Fibroblast of peridontal ligament (primary cell): Measurements from ENCODE around the gene EDN1.
"Not testable (repeated sequence)": the region's sequence is repeated elsewhere in the genome, so short reads cannot be mapped to it uniquely, and the experiment has no call there.

Experiments used
- DNase-seq: peaks from one replicate; pipeline ENCODE4 v3.0.0-alpha.2; 2010; ENCODE audit errors: extremely low read depth

The EDN1 gene

DNA sequence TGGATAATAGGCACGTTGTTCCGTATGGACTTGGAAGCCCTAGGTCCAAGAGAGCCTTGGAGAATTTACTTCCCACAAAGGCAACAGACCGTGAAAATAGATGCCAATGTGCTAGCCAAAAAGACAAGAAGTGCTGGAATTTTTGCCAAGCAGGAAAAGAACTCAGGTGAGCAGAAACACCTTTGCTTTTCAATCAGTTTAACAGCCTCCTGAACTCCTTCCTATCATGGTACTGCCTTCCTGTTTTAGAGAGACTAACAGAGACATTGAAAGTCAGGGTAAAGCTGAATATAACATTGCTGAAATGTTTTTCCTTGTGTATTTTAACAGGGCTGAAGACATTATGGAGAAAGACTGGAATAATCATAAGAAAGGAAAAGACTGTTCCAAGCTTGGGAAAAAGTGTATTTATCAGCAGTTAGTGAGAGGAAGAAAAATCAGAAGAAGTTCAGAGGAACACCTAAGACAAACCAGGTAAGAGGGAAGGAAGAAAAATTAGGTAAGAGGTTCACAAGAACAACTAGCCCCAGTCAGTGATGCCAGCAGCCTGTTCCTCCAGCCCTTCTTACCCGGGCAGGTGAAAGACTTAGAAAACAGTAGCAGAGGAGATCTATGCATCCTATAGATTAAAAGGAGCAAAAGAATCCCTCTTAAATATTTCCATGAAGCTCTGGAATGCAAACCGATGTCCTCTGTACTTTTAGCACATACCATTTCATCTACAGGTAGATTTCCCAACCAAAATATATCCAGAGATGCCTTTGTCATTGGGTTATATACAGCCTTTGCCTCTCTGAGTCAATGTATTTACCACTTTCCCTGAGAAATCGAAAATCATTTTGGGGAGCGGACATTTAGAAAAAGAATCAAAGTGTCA lies 4.0 kb downstream of the EDN1 start:
- DNase-seq = no peak

DNA sequence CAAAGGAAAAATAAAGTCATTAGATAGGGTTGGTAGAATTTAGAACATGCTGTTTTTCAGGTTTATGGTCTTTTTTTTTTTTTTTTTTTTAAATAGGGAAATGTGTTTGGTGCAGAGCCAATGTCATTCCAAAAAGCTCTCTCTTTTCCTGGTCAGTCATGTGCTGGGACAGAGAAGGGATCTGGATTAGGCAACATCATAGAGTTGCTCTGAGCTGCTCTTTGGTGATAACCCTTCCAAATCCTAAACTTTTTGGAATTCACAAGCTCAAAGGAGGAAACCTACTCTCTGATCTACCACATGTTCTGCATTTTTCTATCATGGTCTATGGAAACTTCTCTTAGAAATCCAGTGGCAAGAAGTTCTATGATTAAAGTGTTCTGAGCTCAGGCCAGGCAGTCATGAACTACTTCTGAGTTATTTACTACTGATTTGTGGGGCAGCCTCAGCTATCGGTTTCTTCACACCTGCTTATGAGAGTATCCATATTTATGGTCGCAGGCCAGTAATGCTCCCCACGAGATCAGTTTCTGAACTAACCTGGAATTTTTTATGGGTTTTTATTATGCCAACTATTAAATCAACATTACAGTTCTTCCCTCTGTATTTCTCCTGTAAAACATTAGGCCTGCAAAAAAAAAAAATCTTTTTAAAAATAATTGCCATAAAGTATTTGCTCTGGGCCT lies 4.8 kb downstream of the EDN1 start:
- peak; percentile 47 for DNase-seq

DNA sequence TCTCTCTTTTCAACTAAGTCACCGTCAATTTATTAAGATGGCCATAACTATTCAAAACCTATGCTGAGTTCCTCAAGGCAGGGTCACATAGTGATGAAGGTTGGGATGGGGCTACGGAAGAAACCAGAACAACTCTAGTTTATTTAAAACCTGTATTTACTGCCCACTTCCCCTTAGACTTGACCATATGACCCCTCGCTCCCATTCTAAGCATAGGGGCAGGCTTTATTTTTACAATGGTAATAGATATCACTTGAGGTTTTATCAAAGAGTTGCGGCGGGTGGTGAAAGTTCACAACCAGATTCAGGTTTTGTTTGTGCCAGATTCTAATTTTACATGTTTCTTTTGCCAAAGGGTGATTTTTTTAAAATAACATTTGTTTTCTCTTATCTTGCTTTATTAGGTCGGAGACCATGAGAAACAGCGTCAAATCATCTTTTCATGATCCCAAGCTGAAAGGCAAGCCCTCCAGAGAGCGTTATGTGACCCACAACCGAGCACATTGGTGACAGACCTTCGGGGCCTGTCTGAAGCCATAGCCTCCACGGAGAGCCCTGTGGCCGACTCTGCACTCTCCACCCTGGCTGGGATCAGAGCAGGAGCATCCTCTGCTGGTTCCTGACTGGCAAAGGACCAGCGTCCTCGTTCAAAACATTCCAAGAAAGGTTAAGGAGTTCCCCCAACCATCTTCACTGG lies 5.5 kb downstream of the EDN1 start:
- no peak for DNase-seq

DNA sequence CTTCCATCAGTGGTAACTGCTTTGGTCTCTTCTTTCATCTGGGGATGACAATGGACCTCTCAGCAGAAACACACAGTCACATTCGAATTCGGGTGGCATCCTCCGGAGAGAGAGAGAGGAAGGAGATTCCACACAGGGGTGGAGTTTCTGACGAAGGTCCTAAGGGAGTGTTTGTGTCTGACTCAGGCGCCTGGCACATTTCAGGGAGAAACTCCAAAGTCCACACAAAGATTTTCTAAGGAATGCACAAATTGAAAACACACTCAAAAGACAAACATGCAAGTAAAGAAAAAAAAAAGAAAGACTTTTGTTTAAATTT lies 6.1 kb downstream of the EDN1 start:
- peak; percentile 96 for DNase-seq

DNA sequence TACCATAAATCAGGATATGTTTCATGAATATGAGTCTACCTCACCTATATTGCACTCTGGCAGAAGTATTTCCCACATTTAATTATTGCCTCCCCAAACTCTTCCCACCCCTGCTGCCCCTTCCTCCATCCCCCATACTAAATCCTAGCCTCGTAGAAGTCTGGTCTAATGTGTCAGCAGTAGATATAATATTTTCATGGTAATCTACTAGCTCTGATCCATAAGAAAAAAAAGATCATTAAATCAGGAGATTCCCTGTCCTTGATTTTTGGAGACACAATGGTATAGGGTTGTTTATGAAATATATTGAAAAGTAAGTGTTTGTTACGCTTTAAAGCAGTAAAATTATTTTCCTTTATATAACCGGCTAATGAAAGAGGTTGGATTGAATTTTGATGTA lies 6.4 kb downstream of the EDN1 start:
- no peak for DNase-seq

DNA sequence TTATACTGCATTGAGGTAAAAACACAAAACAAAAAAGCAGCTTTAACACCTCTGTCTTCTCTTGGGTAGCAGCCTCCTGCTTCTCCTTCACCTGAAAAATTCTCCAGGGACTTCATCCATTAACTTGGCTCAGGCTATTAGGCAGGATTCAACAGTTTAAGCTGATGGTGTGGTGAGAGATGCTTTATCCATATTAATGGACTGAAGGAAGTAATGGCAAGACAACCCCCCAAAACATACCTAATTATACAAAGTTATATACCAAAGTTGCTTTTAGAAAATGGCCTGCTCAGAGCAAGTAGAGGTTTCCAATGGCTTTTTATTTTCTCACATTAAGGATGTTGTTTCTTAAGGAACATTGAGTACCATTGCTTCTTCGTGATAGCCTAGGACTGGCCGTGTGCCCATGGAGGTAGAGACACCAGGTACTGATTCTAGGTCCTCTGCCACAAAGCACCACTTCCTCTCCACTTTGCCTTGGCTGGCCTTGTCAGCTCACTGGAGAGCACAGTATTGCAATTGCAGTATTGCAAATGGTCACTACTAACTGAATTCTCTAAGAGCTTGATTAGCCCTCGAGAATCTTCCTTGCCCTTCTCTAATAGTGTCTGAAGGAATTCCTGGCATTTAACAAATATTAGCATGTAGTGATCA lies 7.3 kb downstream of the EDN1 start:
- no peak for DNase-seq

DNA sequence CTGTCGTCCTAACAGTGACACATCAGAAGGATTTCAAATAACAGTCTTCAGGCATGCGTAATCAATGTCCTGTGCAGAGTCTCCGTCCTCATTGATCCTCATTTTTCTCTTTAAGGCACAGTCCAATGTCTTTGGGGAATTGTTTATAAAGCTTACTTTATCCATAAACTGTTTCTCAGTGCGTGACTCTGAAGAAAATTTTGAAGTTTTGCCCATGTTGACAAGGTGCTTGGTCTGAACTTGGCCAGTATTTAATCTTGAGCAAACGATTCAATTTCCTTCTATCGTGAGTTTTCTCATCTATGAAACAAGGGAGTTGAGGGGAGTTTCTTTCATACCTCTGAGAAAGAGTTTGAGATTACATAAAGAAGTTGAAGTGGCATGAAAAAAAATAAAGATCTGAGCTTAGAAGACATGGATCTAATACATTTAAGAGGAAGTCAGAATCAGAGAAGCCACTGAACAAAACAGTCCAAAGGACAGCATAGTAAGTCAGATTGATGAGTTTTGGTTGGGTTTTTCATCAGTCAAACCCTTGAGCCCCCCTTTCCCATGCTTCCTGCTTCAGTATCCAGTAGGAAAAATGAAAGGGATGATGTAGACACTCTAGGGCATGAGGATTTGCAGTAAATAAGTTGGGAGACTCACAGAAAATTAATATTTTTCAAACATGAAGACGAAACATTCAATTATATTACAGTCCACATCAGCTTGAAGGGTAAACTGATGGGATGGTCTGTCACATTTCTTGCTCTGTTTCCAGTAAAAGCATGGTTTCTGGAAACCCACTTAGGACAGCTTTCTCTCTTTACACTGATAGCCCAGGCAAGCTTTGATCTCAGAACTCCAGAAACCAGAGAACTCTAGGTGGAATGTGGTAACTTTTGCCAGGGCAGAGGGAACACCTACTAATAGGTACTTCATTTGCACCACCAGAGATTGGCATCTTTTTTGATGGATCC lies 8.1 kb downstream of the EDN1 start:
- DNase-seq = no peak

DNA sequence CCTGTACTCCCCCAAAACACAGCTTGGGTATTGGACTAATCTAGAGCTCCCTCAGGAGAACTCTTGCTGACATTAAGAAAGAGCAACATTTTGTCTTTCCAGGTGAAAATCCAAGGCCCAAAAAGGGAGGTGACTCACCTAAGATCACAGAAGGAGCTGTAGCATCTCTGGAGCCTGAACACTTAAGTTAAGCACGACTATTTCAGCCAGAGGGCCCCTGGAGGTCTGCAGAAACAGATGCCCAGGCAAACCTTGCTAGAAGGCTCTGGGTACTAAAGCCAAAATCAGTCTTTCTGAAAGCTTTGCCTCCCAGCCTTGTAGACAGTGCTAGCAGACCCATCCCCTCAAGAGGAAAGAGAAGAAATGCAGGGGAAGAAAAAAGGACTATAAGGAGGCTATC lies 8.8 kb downstream of the EDN1 start:
- no peak for DNase-seq

DNA sequence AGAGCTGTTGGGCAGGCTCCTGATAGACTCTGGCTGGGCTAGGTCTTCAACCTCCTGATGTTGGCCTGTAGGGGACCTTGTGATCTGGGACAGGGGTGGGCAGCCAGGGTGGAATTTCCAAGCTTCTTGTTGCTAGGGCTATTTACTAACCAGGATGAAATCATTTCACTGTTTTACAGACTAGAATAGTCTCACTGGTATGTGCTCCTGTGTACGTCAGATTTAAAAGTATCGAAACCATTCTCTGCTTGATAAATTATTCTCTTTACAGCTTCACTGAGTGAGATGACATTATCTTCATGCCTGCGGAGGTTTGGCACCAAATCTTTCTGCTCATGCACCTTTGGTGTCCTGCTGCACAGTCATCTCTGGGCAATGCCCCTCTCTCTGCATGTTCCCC lies 10.9 kb downstream of the EDN1 start:
- no peak for DNase-seq

DNA sequence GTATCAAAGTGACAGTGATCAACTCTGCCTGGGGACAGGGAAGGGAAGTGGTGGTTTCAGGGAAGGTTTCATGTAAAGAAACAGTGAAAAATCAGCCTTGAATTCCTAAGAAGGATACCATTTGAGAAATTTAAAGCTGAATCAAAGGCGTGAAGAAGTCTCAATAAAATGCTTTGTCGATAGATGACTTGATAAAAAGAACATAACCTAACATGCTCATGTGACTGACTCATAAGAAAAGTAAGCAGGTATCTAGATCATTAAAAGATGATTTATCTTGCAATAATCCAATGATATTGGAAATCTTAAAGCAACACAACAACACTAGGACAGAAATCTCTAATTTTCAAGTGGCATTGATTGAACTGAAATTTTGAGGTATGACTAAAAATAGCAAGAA lies 14.3 kb downstream of the EDN1 start:
- no peak for DNase-seq

DNA sequence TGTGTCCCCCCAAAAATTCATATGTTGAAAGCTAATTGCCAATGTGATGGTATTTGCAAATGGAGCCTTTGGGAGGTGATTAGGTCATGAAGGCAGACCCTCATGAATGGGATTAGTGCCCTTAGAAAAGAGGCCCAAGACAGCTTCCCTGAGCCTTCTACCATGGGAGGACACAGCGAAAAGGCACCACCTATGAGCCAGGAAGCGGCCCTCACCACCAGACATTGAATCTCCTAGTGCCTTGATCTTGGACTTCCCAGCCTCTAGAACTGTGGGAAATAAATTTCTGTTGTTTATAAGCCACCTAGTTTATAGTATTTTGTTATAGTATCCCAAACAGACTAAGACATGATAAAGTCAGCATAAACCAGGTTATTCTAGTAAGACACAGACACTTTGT lies 18.9 kb downstream of the EDN1 start:
- DNase-seq = no peak

DNA sequence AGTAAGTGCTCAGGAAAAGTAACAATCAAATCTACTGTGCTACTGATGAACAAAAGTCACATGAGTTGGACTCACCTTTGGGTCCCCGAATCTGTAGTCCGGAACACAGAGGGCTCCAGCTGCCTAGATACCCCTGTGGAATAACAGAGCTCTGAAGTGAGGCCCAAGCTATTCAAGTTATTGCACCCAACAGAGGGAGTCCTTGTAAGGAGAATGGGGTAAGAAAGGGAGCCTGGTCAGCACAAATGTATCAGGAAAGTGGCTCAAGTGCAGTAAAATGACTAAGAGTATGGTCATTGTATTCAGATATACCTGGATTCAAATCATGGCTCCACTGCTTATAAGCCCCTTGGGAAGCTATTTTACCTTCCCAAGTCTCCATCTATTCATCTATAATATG lies 20.9 kb downstream of the EDN1 start:
- no peak for DNase-seq

DNA sequence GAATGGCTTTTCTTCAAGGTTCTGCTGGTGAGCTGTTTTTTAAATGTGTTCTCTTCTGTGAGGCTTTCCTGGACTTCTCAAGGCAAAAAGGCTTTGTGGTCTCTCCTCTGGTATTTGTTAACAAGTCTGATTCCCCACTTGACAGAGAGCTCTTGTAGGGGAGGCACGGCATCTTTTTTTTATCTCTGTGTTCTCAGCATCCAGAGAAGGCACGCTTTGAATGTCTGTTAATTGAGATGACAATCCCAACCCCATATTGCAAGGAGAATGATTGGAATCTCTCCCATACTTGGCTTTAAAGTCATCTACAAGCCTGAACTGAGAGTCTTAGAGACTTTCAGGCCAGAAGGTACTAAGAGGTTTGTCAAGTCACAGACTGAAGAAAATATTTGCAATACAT lies 22.6 kb downstream of the EDN1 start:
- DNase-seq = peak; percentile 21

DNA sequence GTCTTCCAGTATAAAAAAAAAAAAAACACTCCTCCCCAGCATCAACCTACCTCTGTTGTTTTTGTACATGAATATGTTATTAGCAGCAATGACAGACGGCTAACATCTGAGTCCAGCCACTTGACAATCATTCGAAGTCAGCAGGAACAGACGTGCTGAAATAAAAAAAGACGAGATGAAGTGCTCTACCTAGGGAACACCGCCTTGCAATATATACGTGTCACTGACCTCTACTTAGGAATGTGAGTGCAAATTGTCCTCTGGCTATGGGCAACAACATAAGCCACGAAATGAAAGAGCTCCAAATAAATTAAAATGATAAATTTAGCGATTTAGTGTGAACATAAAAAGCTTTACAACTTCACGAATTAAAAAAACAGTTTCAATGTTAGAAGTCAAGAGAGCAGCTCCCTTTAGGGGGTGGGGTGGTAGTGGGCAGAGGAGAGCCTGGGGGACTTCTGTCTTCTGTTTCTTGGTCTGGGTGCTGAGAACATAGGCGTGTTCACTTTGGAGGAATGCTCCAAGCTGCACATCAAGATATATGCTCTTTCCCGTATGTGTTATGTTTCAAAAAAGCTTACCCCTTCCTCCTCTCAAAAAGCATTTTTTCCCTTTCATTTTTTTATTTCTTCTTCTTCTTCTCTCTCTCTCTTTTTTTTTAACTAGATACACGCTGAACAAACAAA lies 23.3 kb downstream of the EDN1 start:
- DNase-seq = no peak

DNA sequence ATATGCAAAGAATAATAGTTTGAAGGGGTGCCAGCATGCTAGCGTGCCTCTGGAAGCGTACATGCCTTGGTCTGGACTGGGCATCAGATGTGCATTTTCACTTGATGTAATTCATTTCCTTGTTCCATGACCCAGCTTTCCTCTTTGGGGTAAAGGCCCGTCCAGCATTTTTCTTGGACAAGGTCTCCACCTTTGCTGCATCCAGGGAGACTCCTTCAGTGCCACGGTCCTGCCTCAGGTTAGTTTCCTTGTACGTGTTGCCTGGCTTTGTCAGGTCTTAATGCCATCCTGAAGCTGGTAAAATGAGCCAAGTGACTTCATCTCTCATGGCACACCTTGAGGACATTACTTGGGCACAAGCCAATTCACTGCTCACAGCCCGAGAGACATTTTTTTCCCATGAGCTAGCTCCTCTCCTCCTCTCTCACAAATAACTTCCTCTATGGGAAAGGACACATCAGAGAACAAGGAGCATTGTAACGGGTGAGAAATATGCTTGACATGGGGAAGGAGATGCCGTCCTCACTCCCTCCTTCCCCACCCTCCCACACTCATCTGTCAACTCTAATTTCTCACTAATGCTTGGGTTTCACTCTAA lies 23.9 kb downstream of the EDN1 start:
- DNase-seq = no peak

DNA sequence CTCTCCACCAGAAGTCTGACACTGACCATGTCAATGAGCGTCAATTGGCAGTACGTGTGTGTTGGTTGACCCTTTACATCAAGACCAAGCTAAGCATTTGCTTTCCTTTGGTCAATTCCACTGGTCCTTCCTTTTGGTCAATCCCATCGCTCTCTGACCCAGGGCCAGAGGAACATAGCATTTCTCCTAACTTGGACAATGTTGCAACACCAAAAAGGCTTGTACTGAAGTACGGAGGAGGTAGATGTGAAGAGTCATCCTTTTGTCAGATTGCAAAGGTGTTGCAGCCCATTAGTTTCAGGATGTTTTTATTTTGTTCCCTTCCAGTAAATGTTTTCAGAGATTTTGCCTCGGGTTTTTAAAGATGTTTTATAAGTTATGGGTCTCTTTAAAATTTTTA lies 24.6 kb downstream of the EDN1 start:
- no peak for DNase-seq

DNA sequence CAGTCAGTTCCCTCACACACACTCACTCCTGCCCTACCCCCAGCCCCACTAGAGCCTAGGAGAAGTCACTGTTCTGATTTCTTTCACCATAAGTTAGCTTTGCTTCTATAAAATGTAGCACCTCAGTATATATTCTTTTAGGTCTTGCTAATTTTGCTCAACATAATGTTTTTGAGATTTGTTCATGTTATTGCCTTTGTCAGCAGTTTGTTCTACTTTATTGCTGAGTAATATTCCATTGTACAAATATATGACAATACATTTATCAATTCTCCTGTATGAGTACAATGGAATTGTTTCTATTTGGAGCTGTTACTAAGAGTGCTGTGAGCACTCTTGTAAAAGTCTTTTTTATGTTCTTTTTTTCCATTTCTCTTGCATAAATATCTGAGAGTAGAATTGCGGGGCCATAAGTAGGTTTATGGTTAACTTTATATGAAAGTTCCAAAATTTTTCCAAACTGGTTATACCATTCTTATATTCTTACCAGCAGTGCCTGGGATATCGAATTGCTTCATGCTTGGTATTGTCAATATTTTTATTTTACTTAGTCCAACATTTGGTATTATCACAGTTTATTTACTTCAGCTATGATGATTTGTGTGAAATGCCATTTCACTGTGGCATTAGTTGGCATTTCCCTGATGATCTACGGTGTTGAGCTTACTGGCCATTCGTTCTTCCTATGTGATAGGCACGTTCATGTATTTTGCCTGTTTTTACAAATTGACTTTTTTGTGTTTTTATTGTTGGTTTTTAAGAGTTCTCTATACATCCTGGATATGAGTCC lies 25.3 kb downstream of the EDN1 start:
- DNase-seq = no peak

DNA sequence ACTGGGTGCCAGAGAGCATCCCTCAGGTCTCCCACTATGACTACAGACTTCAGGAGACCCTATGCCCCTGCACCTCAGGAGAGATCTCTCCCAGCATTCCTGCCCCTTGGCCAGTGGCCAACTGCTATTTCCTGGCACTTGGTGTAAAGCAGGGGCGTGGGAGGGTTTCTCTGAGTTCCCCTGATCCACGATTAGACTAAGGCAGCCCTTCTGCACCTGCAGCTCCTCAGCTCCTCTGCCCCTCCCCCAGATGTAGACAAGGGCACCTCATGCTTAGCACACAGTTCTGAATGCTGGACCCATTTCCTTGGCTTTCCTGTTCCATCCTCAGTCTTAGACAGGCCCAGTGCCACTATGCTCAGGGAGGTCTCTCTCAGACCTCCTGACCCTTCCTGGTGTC lies 28.6 kb downstream of the EDN1 start:
- no peak for DNase-seq

DNA sequence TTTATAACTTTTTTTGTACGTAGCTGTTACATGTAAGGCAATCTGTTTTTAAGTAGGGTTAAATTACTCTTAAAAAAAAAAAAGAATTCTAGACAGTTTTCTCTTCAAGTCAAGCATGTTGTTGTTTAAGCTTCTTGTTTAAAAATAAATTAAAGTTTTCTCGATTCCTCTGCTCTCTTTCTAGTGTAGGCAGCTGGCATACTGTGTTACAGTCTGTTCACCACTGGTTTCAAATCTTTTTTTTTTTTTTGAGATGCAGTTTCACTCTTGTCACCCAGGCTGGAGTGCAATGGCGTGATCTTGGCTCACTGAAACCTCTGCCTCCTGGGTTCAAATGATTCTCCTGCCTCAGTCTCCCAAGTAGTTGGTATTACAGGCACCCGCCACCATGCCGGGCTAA lies 29.9 kb downstream of the EDN1 start:
- DNase-seq = not testable (repeated sequence)
